Measurements from ENCODE around the gene IQCM.

GRCh38 chr4:149443537-149443936 is 372.1 kb downstream of the IQCM start:
- TF ChIP-seq TAF1 (IDR thresholded peaks at IDR 0.05; ENCODE audit: borderline replicate concordance, low read depth, low read length) = no peak
- no peak for TF ChIP-seq POLR2A (IDR thresholded peaks at IDR 0.05; ENCODE audit: low read depth, low read length)
